HG03575 (cell line): Measurements from ENCODE around the gene FRY.

Source experiments
- ATAC-seq: cut with Tn5 transposase; IDR thresholded peaks from one replicate; pipeline ENCODE4 v1.9.1; 2021; ENCODE audit not compliant: unreplicated experiment, insufficient number of reproducible peaks, low FRiP score; ENCODE audit errors: extremely low read depth

Gene FRY

GRCh38 chr13:32261567-32261966 lies 230.0 kb downstream of the FRY start:
- no peak for ATAC-seq

GRCh38 chr13:32262165-32262564 lies 230.6 kb downstream of the FRY start:
- ATAC-seq, result no peak

DNA sequence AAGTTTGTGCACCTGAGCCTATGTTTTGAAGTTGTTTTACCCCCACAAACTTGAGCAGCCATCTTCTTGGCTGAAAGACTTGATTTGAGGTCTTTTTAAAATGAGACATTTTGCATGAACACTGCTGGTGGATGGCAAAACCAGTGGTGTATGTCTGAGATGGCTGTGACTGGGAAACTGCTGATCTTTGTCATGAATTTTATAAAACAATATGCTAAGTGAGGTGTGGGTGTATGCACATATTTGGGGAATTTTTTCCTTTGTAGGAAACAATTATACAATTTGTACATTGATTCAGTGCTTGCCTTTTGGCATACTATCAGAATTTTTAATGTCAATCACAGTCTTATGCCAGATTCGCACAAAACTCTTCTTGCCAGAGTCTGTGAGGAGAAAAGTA lies 231.0 kb downstream of the FRY start:
- no peak for ATAC-seq

- no peak for ATAC-seq
Observed at GRCh38 chr13:32264407-32264806, 232.8 kb downstream of the FRY start.

DNA sequence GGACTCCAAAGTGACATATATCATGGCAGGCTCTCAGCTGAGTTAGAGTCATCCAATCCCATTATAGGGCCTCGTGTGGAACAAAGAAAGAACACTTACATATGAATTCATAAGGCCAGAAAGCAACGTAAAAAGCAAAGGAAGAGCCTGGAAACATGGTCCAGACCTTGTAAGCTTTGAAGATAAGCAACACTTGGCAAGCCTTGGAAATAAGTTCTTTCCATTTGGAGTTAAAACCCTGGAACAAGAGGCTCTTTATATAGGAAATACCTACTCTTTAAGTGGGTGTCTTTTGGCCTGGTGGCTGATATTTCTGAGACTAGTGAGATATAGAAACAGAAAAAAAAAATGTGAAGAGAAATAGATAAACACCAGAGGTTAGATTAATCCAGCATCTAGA lies 234.2 kb downstream of the FRY start:
- ATAC-seq, result no peak

DNA sequence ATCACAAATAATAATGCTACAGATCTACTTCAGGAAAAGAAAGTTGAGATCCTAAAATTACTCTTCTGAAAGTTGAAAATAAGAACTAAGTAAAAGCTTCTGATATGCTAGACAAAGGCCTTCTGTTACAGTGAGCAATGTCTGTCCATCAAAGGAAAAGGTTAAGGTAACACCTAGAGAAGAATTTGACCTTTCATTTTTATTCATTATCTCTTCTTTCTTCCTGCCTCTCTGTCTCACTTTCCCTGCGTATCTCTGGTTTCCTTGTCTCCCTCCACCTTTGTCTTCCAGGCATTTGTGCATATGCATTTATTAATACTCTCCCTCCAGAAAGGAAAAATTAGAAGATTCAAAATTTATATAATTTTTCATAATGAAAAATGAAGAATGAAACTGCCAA lies 234.6 kb downstream of the FRY start:
- no peak for ATAC-seq

GRCh38 chr13:32267836-32268439 lies 236.4 kb downstream of the FRY start:
- no peak for ATAC-seq

DNA sequence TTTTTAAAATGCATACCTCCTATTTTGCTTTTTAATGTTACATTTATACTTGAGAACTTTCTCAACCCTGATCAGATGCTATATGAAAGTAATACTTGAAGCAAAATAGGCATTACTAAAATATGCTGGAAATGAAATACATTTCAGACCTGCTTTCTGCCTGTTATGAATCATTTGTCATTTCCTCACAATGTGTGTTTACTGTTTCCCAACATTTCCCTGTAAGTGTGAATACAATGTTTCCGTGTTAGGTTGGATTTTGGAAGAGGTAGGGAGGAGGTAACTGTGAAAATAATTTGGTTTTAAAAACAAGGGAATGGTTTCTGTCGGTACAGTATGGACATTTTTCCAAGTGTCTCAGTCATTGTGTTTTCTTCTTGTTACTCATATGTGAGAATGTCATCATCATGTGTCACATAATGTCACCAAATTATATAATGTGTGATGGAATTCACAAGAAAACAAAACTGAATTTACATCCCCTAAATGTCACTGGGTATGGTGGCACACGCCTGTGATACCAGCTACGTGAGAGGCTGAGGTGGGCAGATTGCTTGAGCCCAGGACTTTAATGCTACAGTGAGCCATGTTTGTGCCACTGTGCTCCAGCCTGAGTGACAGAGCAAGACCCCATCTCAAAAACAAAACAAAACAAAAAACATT lies 240.6 kb downstream of the FRY start:
- no peak for ATAC-seq

DNA sequence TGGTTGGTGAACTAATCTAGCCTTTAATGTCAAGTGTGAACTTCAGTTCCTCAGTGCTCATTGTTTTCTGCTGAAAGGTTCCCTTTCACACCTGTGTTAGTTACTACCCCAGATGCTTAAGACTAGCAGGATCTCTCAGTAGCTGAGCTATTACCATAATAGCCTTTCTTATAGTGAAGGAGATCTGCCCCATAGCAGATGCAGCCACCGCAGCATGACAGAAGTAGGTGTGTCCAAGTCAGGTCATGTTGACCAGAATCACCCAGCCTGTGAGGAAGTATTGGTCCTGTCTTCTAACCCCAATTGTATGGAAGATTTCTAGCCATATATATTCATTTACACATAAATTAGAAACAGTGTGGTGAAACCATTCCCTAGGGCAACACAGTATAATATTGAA lies 246.3 kb downstream of the FRY start:
- ATAC-seq, result no peak

GRCh38 chr13:32278426-32278825 lies 246.9 kb downstream of the FRY start:
- ATAC-seq, result no peak

- ATAC-seq, result no peak
Observed at GRCh38 chr13:32281096-32281495, 249.5 kb downstream of the FRY start.

GRCh38 chr13:32282096-32282711 lies 250.6 kb downstream of the FRY start:
- no peak for ATAC-seq

DNA sequence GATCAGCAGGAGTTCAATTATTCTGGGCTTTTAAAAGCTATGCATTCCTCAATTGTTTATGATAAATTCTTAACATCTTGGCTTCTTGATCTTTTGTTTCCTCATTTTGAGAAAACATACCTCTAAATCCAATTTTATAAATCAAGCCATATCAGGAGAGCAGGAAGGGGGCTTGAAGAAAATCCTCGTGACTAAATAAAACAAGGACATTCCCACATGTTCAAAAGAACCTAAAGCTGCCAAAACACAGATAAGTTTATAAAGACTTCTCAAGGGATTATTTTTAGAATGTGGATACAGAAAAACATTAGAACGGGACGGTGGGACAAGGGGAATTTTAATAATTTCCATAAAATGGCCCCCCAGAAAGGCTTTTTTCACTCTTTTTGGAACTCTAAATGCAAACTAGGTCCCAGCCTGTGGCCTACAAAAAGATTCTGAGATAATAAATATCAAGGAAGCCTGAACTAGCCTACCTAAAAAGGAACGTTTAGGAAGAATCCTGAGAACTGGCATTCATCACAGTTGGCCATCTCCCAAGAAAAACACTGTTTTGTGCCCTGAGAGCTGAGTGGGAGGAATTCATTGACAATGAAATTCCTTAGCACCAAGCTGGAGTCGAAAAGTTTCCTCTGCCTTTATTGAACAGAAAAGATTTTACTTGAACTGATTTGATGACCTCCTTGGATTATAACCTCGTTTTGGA lies 253.5 kb downstream of the FRY start:
- ATAC-seq, result no peak

- no peak for ATAC-seq
Observed at GRCh38 chr13:32285633-32285965, 254.0 kb downstream of the FRY start.

DNA sequence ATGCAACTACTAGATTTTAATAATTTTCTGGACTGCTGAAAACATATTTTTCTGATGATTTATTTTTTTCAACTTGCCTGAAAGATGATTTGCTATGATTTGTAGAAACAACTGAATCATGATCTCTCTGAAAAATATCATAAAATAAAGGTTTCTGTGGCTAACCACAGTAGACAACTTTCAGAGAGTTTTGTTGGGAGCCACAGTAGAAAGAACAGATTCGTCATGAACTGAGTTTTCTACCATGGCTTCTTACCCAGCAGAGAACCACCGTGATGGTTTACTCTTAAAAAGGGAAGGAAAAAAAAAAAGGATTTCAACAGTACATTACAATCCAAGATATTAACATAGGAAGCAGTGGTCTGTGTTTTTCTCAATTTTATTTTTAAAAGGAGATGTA lies 265.6 kb downstream of the FRY start:
- ATAC-seq, result no peak

DNA sequence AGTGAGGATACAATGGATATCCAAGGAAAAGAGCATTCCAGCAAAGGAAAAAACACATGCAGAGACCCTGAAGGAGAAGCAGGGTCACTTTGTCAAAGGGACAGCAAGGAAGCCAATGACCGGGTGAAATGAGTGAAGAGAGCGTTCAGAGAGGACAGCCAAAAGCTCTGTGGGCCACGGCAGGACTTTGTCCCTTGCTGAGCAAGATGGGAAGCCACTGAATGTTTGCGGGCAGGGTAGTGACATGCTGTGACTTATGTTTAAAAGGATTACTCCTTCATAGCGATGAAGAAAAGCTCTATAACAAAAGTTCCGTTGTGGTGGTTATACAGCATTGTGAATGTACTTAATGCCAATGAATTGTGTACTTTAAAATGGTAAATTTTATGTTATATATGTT lies 267.1 kb downstream of the FRY start:
- ATAC-seq, result no peak

DNA sequence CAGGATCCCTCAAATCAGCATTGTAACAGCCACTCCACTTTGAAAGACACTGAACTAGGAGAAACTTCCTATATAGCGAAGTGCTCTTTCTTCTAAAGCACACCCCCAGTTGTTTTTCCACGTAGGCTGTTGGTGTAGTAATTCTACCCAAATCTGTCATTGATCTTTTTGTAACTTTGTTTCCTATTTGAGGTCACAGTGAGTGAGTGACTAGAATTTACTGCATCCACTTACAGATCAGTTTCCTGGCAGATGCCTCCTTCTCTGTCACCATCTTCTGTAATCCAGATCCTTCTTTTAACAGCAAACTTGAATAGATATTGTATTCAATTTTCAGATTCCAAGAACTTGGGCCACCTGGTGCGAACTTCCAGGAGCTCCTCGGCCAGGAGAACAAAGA lies 268.3 kb downstream of the FRY start:
- ATAC-seq, result no peak

DNA sequence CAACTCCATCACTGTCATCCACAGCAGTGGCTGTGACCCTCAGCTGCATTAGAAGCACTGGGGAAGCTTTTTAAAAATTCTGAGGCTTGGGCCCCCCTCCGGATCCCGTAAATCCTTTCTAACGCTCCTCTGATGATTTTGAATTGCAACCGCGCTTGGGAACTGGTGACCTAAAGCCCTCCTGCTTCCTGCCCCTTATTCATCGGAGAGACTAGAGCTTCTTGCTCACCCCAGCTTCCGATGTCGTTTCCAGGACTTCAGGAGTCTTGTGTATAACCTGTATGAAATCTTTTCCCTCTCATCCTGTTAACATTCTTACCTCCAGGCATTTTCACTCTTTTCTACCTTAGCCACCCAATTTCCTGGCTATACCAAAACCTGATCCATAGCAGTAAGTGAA lies 268.8 kb downstream of the FRY start:
- no peak for ATAC-seq

- ATAC-seq, result no peak
Observed at GRCh38 chr13:32300920-32301319, 269.3 kb downstream of the FRY start.

DNA sequence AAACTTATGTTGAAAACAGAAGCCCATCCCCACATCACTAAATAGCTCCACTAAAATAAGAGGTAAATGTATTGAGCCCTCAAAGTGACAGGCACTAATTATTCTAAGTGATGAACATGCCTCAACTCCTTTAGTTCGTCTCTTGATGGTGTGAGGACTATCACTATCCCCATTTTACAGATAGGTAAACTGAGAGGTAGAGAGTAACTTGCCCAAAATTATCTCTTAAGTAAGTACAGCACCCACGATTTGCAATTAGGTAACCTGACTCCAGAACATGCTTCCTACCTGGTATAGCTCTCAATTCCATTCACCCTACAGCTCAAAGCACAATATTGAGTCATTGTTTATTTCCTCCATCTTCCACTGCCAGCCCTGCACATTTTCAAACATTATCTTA lies 270.9 kb downstream of the FRY start:
- ATAC-seq, result no peak
